WERI-Rb-1 (cell line): Measurements from ENCODE around the gene KCNF1.

Source experiments
- DNase-seq: peaks from one replicate; pipeline ENCODE4 v3.0.0-alpha.2; 2020
- H3K27ac ChIP-seq: fragments of 250-450 bp; sonication (Bioruptor Pico); 2 replicates; pipeline ENCODE4 v1.5.1; 2020; ENCODE audit warnings: mild to moderate bottlenecking, moderate library complexity
- H3K27me3 ChIP-seq: fragments of 250-450 bp; sonication (Bioruptor Pico); 2 replicates; pipeline ENCODE4 v1.5.1; 2021; ENCODE audit warnings: mild to moderate bottlenecking, low read depth, moderate library complexity; ENCODE audit not compliant: insufficient read depth, severe bottlenecking
- H3K36me3 ChIP-seq: fragments of 250-450 bp; sonication (Bioruptor Pico); 2 replicates; pipeline ENCODE4 v1.5.1; 2020; ENCODE audit warnings: mild to moderate bottlenecking, moderate library complexity
- H3K4me3 ChIP-seq: 2 replicates; pipeline ENCODE4 v1.5.1; 2011; ENCODE audit warnings: low read depth, mild to moderate bottlenecking, control low read depth, low read length
- H3K9me3 ChIP-seq: fragments of 250-450 bp; sonication (Bioruptor Pico); 2 replicates; pipeline ENCODE4 v1.5.1; 2021; ENCODE audit warnings: mild to moderate bottlenecking, moderate library complexity; ENCODE audit not compliant: severe bottlenecking
- TF ChIP-seq, protein P1 (sequence below): IDR thresholded peaks from 2 replicates; pipeline ENCODE4 v1.5.1; 2011; ENCODE audit warnings: low read depth, mild to moderate bottlenecking, control low read depth, inconsistent platforms, low read length

The KCNF1 gene

GRCh38 chr2:10935953-10936942 is 24.5 kb downstream of the KCNF1 start:
- Histone ChIP-seq H3K27me3 (no peaks in the 10 kb centered on the region), H3K9me3 (peaks cover 10% of the 10 kb centered on the region), H3K27ac (no peak overlapping the region), H3K36me3 (no peaks in the 10 kb centered on the region), H3K4me3 (no peak overlapping the region)
- DNase-seq = no peak
- TF ChIP-seq, protein P1, sequence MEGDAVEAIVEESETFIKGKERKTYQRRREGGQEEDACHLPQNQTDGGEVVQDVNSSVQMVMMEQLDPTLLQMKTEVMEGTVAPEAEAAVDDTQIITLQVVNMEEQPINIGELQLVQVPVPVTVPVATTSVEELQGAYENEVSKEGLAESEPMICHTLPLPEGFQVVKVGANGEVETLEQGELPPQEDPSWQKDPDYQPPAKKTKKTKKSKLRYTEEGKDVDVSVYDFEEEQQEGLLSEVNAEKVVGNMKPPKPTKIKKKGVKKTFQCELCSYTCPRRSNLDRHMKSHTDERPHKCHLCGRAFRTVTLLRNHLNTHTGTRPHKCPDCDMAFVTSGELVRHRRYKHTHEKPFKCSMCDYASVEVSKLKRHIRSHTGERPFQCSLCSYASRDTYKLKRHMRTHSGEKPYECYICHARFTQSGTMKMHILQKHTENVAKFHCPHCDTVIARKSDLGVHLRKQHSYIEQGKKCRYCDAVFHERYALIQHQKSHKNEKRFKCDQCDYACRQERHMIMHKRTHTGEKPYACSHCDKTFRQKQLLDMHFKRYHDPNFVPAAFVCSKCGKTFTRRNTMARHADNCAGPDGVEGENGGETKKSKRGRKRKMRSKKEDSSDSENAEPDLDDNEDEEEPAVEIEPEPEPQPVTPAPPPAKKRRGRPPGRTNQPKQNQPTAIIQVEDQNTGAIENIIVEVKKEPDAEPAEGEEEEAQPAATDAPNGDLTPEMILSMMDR = no peak

DNA sequence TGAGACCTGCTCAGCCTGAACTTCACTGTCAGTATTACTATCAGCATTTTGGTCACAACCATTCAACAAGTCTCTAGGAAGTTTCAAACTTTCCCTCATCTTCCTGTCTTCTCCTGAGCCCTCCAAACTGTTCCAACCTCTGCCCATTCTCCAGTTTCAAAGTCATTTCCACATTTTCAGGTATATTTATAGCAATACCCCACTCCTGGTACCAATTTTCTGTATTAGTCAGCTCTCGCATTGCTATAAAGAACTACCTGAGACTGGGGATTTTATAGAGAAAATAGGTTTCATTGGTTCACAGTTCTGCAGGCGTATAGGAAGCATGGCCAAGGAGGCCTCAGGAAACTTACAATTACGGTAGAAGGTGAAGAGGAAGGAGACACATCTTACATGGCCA is 27.3 kb downstream of the KCNF1 start:
- H3K9me3 ChIP-seq = peaks cover 10% of the 10 kb centered on the region
- TF ChIP-seq, protein P1 = no peak
- no peaks in the 10 kb centered on the region for H3K27me3 ChIP-seq
- H3K4me3 ChIP-seq = no peak overlapping the region
- no peak for DNase-seq
- no peaks in the 10 kb centered on the region for H3K36me3 ChIP-seq
- no peak overlapping the region for H3K27ac ChIP-seq

- Histone ChIP-seq H3K4me3 (no peak overlapping the region), H3K36me3 (no peaks in the 10 kb centered on the region), H3K9me3 (peaks cover 10% of the 10 kb centered on the region), H3K27me3 (no peaks in the 10 kb centered on the region), H3K27ac (no peak overlapping the region)
- no peak for DNase-seq
- TF ChIP-seq, protein P1 = no peak
Observed at GRCh38 chr2:10940596-10940995, 28.9 kb downstream of the KCNF1 start.

GRCh38 chr2:10941383-10941782 is 29.6 kb downstream of the KCNF1 start:
- Histone ChIP-seq H3K9me3 (peaks cover 10% of the 10 kb centered on the region), H3K4me3 (no peak overlapping the region), H3K36me3 (no peaks in the 10 kb centered on the region), H3K27ac (no peak overlapping the region), H3K27me3 (no peaks in the 10 kb centered on the region)
- DNase-seq = no peak
- TF ChIP-seq, protein P1 = no peak

GRCh38 chr2:10944799-10945198 is 33.1 kb downstream of the KCNF1 start:
- Histone ChIP-seq H3K4me3 (no peak overlapping the region), H3K36me3 (no peaks in the 10 kb centered on the region), H3K27me3 (no peaks in the 10 kb centered on the region), H3K9me3 (no peaks in the 10 kb centered on the region), H3K27ac (no peak overlapping the region)
- TF ChIP-seq, protein P1 = no peak
- DNase-seq = no peak

DNA sequence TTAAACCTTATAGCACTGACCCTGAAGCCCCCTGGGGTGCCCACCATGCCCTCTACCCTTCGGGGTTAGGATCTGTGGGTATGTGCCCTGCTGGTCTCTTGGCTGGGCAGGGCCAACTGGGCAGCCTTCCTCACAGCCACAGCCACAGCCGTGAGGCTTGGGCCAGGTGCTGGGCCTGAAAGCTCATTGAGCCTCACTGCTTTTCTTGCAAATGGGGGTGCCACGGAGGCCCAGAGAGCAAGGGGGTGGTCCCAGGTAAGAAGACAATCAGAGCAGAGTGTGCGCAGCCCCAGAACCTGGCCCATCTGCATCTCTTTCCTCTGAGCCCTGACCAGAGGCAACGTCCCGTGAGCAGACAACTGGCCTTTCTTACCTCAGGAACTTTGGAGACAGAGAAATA is 34.7 kb downstream of the KCNF1 start:
- DNase-seq = no peak
- Histone ChIP-seq H3K9me3 (no peaks in the 10 kb centered on the region), H3K36me3 (no peaks in the 10 kb centered on the region), H3K27ac (no peak overlapping the region), H3K27me3 (no peaks in the 10 kb centered on the region), H3K4me3 (no peak overlapping the region)
- TF ChIP-seq, protein P1 = no peak
